ENCODE data around the gene EPN2. TPM values are rescaled to one million over a fixed set of nuclear protein-coding genes. Genes with fewer than 3 reads are reported as not detected.

The EPN2 gene
- polyA plus RNA-seq, 1 donor (not counting 4 experiments of a cell fraction or from before 2014, with no cell fraction given) = 30.2 TPM

GRCh38 chr17:19285213-19285900 is 48.2 kb downstream of the EPN2 start:
- no peaks in the 10 kb centered on the region for H3K27me3 ChIP-seq (ENCODE audit: control insufficient read depth, extremely low read depth, insufficient read depth, low read length)
- H3K4me3 ChIP-seq (ENCODE audit: control insufficient read depth in 2 of 3, extremely low read depth in 1 of 3, insufficient read depth in 2 of 3, low read depth in 1 of 3, low read length in 3 of 3) = no peak overlapping the region
- H3K79me2 ChIP-seq (ENCODE audit: control insufficient read depth, insufficient read depth, low read length) = peaks cover 3% of the 10 kb centered on the region
- H3K36me3 ChIP-seq (ENCODE audit: control insufficient read depth in 2 of 2, extremely low read depth in 1 of 2, insufficient read depth in 2 of 2, low read length in 2 of 2) = peaks cover 16 to 22% of the 10 kb centered on the region in 2 experiments
- no peak overlapping the region for H3K4me2 ChIP-seq (ENCODE audit: control insufficient read depth, extremely low read depth, insufficient read depth, low read depth, low read length)
- H3K4me1 ChIP-seq (ENCODE audit: control insufficient read depth, extremely low read depth, insufficient read depth, low read length) = no peaks in the 10 kb centered on the region
- no peak overlapping the region for H3K9ac ChIP-seq (ENCODE audit: control insufficient read depth, extremely low read depth, insufficient read depth, low read length)
- H4K20me1 ChIP-seq (ENCODE audit: control insufficient read depth, extremely low read depth, insufficient read depth, low read length) = no peaks in the 10 kb centered on the region
- no peak overlapping the region for H3K27ac ChIP-seq (ENCODE audit: control insufficient read depth, insufficient read depth, low read length)
- no peak for DNase-seq (ENCODE audit: low read depth, low spot score)
- no peak overlapping the region for H2AFZ ChIP-seq (ENCODE audit: control insufficient read depth, low read length)
- no peak for TF ChIP-seq CTCF (optimal IDR thresholded peaks at IDR 0.05 in 1 of 3, IDR thresholded peaks at IDR 0.05 in 1 of 3, conservative IDR thresholded peaks at IDR 0.05 in 1 of 3; ENCODE audit: extremely low read depth in 1 of 3, insufficient read depth in 2 of 3, low read length in 3 of 3)
- TF ChIP-seq EZH2 (IDR thresholded peaks at IDR 0.05; ENCODE audit: low read length) = no peak
- no peaks in the 10 kb centered on the region for H3K9me1 ChIP-seq (ENCODE audit: control insufficient read depth, extremely low read depth, insufficient read depth, low read length)
- peak; percentile 52 for FAIRE-seq
- no peaks in the 10 kb centered on the region for H3K9me3 ChIP-seq (ENCODE audit: control insufficient read depth, low read depth, low read length)
- dilution Hi-C loops (cut with MboI; ENCODE audit: extremely low pct_ligation_motif_present, low sequenced_read_pairs) = no loop called here

- H4K20me1 ChIP-seq (ENCODE audit: control insufficient read depth, extremely low read depth, insufficient read depth, low read length) = no peaks in the 10 kb centered on the region
- H3K27me3 ChIP-seq (ENCODE audit: control insufficient read depth, extremely low read depth, insufficient read depth, low read length) = no peaks in the 10 kb centered on the region
- no peak overlapping the region for H3K4me2 ChIP-seq (ENCODE audit: control insufficient read depth, extremely low read depth, insufficient read depth, low read depth, low read length)
- H3K36me3 ChIP-seq (ENCODE audit: control insufficient read depth in 2 of 2, extremely low read depth in 1 of 2, insufficient read depth in 2 of 2, low read length in 2 of 2) = peaks cover 16 to 19% of the 10 kb centered on the region in 2 experiments
- H3K9ac ChIP-seq (ENCODE audit: control insufficient read depth, extremely low read depth, insufficient read depth, low read length) = no peak overlapping the region
- no peaks in the 10 kb centered on the region for H3K9me3 ChIP-seq (ENCODE audit: control insufficient read depth, low read depth, low read length)
- peaks cover 3% of the 10 kb centered on the region for H3K79me2 ChIP-seq (ENCODE audit: control insufficient read depth, insufficient read depth, low read length)
- TF ChIP-seq CTCF (optimal IDR thresholded peaks at IDR 0.05 in 1 of 3, IDR thresholded peaks at IDR 0.05 in 1 of 3, conservative IDR thresholded peaks at IDR 0.05 in 1 of 3; ENCODE audit: extremely low read depth in 1 of 3, insufficient read depth in 2 of 3, low read length in 3 of 3) = no peak
- TF ChIP-seq EZH2 (IDR thresholded peaks at IDR 0.05; ENCODE audit: low read length) = no peak
- dilution Hi-C loops (cut with MboI; ENCODE audit: extremely low pct_ligation_motif_present, low sequenced_read_pairs) = no loop called here
- H2AFZ ChIP-seq (ENCODE audit: control insufficient read depth, low read length) = no peak overlapping the region
- H3K9me1 ChIP-seq (ENCODE audit: control insufficient read depth, extremely low read depth, insufficient read depth, low read length) = no peaks in the 10 kb centered on the region
- FAIRE-seq (no peak), DNase-seq (ENCODE audit: low read depth, low spot score) (no peak)
- no peak overlapping the region for H3K4me3 ChIP-seq (ENCODE audit: control insufficient read depth in 2 of 3, extremely low read depth in 1 of 3, insufficient read depth in 2 of 3, low read depth in 1 of 3, low read length in 3 of 3)
- peaks cover 2% of the 10 kb centered on the region for H3K4me1 ChIP-seq (ENCODE audit: control insufficient read depth, extremely low read depth, insufficient read depth, low read length)
- no peak overlapping the region for H3K27ac ChIP-seq (ENCODE audit: control insufficient read depth, insufficient read depth, low read length)
These were observed 49.7 kb downstream of the EPN2 start for GRCh38 chr17:19286751-19287341.

Data from keratinocyte (primary cell).